Fibroblast of mammary gland (primary cell): ENCODE data around the gene CACNB3.

Experiments
- DNase-seq: peaks from one replicate; pipeline ENCODE4 v3.0.0-alpha.2; 2010; ENCODE audit warnings: low read depth
- H3K4me3 ChIP-seq: 2 replicates; pipeline ENCODE4 v1.5.1; 2011; ENCODE audit warnings: low read depth, mild to moderate bottlenecking, low read length, moderate library complexity; ENCODE audit not compliant: control insufficient read depth
- CTCF ChIP-seq: conservative IDR thresholded peaks from 2 replicates; pipeline ENCODE4 v1.5.1; 2011; ENCODE audit warnings: low read depth, low read length, inconsistent platforms; ENCODE audit not compliant: control insufficient read depth, insufficient read depth

CACNB3 gene

GRCh38 chr12:48800457-48800856, 17.8 kb upstream of the CACNB3 start:
- no peak for TF ChIP-seq CTCF
- no peak for DNase-seq
- no peak overlapping the region for H3K4me3 ChIP-seq

DNA sequence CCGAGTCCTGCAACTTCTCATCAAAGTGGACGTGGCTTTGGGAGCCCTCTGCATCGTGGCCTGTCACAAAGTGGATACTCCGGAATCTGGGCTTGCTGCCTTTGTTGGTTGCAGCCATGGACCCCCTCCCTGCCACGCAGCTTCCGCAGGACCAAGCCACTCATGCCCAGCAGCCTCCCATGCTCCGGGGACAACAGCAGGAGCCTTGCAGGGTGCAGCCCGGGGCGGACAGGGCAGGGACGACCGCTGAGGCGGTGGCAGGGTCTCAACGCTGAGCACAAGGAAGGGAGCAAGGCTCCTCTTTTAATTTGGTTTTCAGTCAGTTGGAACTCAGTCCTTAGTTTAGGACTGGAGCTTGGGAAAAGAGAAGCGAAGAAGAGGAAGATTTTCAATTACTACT, 17.3 kb upstream of the CACNB3 start:
- no peak for DNase-seq
- H3K4me3 ChIP-seq = no peak overlapping the region
- TF ChIP-seq CTCF = no peak

DNA sequence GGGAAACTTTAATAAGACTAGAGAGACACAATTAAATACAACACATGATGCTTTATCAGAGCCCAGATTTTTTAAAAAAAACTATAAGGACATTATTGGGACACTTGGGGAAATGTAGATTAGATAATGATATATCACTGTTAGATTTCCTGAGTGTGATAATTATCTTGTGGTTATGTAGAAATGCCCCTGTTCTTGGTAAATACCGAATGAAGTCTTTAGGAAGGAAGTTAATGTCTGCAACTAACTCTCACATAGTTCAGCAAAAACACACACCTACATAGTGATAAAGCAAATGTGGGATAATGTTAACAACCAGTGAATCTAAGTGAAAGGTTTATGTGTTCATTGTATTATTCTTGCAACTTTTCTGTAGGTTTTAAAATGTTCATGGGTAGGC, 14.6 kb upstream of the CACNB3 start:
- no peak for DNase-seq
- no peak overlapping the region for H3K4me3 ChIP-seq
- no peak for TF ChIP-seq CTCF

- TF ChIP-seq CTCF = no peak
- DNase-seq = no peak
- H3K4me3 ChIP-seq = no peak overlapping the region
These were observed 10.3 kb upstream of the CACNB3 start for GRCh38 chr12:48807981-48808380.

DNA sequence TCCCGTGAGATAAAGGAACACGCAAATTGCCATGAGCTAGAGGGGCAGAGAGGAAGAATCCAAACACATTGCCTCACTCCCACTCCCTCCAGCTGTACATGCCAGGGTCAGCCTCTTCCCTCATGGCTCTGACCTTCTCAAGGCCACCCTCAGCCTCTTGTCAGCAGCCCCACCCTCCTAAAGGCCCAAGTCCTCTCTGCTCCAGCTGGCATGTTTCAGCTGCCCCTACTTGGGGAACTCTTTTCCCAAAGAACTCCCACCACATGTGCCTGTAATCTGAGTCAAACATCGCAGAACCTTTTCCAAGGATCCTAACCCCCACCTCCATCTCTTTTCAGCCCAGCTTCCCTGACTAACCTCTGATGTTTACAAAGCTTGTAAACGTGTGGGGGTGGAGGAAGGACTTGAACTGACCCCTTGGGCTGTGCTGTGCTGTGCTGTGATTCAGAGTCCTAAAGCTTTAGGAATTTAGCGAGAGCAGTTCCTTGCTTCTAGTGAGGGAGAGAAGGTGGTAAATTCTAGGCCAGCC, 7.3 kb upstream of the CACNB3 start:
- DNase-seq = peak; percentile 93
- H3K4me3 ChIP-seq = no peak overlapping the region
- no peak for TF ChIP-seq CTCF

- DNase-seq = peak; percentile 11
- H3K4me3 ChIP-seq = no peak overlapping the region
- TF ChIP-seq CTCF = no peak
These were observed 6.7 kb upstream of the CACNB3 start for GRCh38 chr12:48811437-48812090.
